EL (cell line): ENCODE data around the gene SOHLH2.

Experiments
- DNase-seq: peaks from one replicate; pipeline ENCODE4 v3.0.0-alpha.2; 2016

SOHLH2 gene

DNA sequence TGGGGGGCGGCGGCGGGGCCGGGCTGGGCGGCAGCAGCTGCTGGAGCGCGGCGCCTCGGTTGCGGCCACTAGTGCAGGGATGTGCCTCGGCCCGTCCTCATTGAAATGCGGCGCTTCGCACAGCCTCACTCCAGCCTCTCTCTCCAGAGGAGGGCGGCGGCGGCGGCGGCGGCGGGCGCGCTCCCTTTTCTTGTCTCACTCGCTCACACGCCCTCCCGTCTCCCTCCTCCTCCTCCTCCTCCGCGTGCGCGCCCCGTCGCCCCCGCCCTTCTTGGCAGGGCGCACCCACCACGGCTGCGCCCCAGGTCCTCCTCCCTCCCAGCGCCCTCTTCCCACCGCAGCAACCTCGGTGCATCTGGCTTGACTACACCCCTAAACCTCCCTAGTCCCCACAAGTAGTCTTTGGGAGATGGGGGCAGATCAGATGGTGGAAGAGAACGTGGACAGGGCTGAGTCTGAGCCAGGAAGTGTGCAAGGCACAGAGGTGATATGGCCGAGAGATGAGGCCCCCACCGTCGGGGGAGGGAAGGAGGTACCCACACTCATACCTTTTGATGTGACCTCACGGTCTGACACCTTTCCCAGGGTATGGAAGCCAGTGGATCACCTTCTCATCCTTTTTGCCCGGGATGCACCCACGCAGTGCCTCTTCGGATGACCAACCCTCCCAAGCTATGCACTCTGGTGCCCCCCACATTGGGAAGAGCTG lies 83.0 kb downstream of the SOHLH2 start, which contains the start of gene DCLK1:
TSS of gene DCLK1 (minus strand) at position 161 of the 709 bp plus-strand sequence.
- peak; percentile 26 for DNase-seq

DNA sequence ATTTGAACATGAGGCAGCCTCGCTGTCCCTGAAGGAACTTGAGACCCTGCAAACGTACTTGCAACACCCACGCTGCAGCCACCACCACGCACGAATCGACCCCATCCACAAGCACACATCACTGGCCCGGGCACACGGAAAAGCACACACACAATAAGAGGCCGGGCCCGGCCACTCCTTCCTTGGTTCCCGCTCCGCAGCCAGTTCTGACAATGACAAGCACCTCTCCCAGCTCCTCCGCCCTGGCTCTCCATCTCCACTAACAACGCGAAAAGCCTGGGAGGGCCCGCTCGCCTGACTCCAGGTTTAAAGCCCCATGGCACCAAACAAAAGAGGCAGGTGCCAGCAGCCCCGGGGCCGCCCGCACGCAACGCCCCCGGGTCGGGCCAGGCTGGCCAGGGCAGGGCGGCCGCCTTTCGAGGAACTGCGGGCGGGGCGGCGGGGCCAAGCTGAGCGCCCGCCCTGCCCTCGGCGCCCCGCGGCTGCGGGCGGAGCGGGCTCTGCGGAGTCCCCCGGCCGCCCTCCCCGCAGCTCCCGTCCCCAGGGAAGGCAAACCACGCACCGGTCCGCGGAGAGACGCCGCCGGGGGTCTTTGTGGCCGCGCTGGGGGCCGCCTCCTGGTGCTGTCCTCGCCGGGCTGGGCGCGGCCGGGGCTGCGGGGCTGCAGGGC lies 83.7 kb downstream of the SOHLH2 start:
- DNase-seq: no peak

DNA sequence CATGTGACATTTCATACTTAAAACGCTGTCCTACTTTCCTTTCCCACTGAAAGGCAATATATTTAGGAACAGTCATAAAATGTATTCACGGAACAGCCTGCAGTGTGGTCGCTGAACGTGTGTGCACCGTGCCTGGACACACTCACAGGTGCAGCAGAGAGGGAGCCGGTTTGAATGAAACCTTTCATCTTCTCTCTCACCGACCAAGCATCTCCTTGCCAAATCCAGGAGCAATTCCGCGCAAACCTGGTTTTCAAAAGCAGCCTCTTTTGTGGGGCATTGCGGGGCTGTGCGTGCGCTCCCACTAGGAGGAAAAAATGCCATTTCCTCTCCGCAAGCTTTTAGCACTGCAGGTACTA lies 84.2 kb downstream of the SOHLH2 start:
- no peak for DNase-seq

DNA sequence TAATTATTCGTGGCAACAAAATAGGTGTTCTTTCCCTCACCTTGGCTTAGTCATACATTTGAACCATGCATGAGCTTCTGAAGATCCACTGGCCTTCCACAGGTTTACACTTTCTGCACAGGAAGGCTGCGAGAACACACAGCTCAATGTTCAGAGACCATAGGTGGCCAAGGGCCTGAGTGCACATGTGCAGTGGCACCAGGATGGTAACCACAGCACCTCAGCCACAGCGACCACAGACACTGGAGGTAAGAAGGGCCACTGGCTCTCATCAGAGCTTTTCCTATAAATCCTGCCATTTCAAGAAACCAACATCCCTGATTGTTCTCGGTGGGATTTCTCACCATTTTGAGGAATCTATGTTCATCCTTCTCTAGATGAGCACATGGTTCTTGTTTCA lies 84.8 kb downstream of the SOHLH2 start:
- no peak for DNase-seq

DNA sequence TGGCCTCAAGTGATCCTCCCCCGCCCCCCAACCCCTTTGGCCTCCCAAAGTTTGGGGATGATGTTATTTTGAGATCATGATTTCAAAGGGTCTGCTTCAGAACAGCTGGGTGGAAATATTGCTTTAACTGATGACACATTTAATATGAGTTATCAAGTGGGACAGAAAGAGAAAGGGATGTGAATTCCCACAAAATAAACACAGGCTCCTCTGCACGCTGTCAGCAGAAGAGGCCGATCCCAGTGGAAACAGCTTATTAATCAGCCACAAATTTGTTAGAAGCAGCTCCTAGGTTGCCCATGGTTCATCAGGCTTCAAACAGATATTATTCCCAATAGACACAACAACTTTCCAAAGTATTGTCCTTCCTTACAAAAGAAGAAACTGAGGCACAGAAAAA lies 87.9 kb downstream of the SOHLH2 start:
- DNase-seq: no peak

DNA sequence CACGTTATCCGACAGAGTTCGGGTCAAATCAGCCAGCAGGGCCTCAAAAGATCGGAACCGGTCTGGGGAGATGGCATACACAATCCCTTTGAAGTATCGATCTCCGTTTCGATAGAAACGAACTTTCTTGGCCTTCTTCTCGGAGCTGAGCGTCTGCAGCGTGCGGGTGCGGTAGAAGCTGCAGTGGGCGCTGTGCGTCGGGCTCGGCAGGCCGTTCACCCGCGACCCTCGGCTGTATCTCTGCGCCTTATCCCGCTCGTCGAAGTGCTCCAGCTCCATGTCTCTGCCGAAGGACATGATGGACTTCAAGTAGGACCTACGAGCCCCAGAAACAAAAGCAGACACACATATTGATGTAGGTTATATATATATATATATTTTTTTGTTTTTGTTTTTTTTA lies 88.5 kb downstream of the SOHLH2 start:
- no peak for DNase-seq

DNA sequence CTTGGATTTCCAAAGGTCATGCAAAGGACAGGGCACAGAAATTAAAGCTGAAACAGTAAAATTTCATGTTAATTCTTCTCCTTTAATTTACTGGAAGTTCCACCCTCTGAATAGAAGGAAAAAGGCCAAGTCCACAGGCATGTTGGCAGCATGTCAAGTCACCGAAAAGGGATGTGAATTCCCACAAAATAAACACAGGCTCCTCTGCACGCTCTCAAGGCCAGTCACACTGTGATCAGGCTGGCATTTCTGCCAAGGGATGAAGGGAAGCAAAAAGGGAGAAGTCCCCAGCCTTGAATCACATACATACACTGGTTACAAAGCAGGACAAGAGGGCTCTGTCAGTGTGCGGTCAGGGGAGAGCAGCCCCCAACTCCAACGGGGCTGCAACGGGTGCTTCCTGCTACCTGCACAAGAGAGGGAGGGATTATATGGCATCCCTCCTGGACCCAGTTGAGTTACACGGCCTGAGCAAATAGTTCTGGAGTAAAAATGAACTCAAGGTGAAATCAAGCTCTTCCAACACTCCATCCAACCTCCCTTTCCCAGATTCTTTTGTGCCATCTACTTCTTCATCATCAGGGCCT lies 90.0 kb downstream of the SOHLH2 start:
- DNase-seq: peak; percentile 29
